ENCODE measurements around the gene DNM1. TPM values are rescaled to one million over a fixed set of nuclear protein-coding genes. Genes with fewer than 3 reads are reported as not detected.

Gene DNM1
- total and polyA plus RNA-seq, 2 donors (not counting 3 experiments of a cell fraction or from before 2014, with no cell fraction given) = 0.59 to 2.9 TPM

GRCh38 chr9:128243215-128244018 is 40.2 kb downstream of the DNM1 start:
- Histone ChIP-seq H3K4me1 (ENCODE audit: control insufficient read depth, extremely low read depth, insufficient read depth, low read length) (peaks cover 13% of the 10 kb centered on the region), H2AFZ (ENCODE audit: low read depth, low read length) (no peak overlapping the region), H3K9me1 (replicated peaks; ENCODE audit: control insufficient read depth, extremely low read depth, insufficient read depth, low read length) (no peaks in the 10 kb centered on the region), H3K79me2 (ENCODE audit: control insufficient read depth, insufficient read depth, low read length) (no peaks in the 10 kb centered on the region), H3K27me3 (ENCODE audit: control insufficient read depth in 2 of 2, insufficient read depth in 2 of 2, low read length in 2 of 2) (no peaks in the 10 kb centered on the region), H3K4me2 (ENCODE audit: insufficient read depth, low read length) (no peak overlapping the region), H4K20me1 (replicated peaks; ENCODE audit: control insufficient read depth, extremely low read depth, insufficient read depth, low read length) (no peaks in the 10 kb centered on the region), H3K4me3 (replicated peaks in 1 of 3; ENCODE audit: insufficient read depth in 1 of 3, low read depth in 1 of 3, low read length in 3 of 3) (no peak overlapping the region), H3K9ac (replicated peaks; ENCODE audit: extremely low read depth, insufficient read depth, low read length) (no peak overlapping the region), H3K27ac (ENCODE audit: insufficient read depth, low read depth, low read length) (no peak overlapping the region), H3K9me3 (replicated peaks; ENCODE audit: control insufficient read depth, insufficient read depth, low read length) (no peaks in the 10 kb centered on the region), H3K36me3 (ENCODE audit: control insufficient read depth in 2 of 2, extremely low read depth in 1 of 2, insufficient read depth in 2 of 2, low read length in 2 of 2) (no peaks in the 10 kb centered on the region)
- CTCF ChIA-PET = no interaction called here
- FAIRE-seq (no peak), DNase-seq (ENCODE audit: low read depth, low spot score) (no peak)
- dilution Hi-C loops (cut with MboI; ENCODE audit: extremely low pct_ligation_motif_present, low sequenced_read_pairs) = no loop called here
- POLR2A ChIA-PET = no interaction called here
- BruUV-seq (replicated peaks) = no TSS peak
- TF ChIP-seq JUN (IDR thresholded peaks at IDR 0.05; ENCODE audit: borderline replicate concordance, insufficient read depth, insufficient read length, low read depth) (no peak), CTCF (IDR thresholded peaks at IDR 0.05; ENCODE audit: extremely low read depth in 1 of 2, insufficient read depth in 1 of 2, low read depth in 1 of 2, low read length in 2 of 2) (no peak)
- intact Hi-C loops (cut with micrococcal nuclease) = no loop called here

GRCh38 chr9:128244091-128244836 is 41.1 kb downstream of the DNM1 start:
- dilution Hi-C loops (cut with MboI; ENCODE audit: extremely low pct_ligation_motif_present, low sequenced_read_pairs) (no loop called here), intact Hi-C loops (cut with micrococcal nuclease) (no loop called here)
- H3K9me1 ChIP-seq (replicated peaks; ENCODE audit: control insufficient read depth, extremely low read depth, insufficient read depth, low read length) = no peaks in the 10 kb centered on the region
- H3K4me1 ChIP-seq (ENCODE audit: control insufficient read depth, extremely low read depth, insufficient read depth, low read length) = peaks cover 13% of the 10 kb centered on the region
- no peaks in the 10 kb centered on the region for H3K9me3 ChIP-seq (replicated peaks; ENCODE audit: control insufficient read depth, insufficient read depth, low read length)
- H3K27me3 ChIP-seq (ENCODE audit: control insufficient read depth in 2 of 2, insufficient read depth in 2 of 2, low read length in 2 of 2) = no peaks in the 10 kb centered on the region
- FAIRE-seq (no peak), DNase-seq (ENCODE audit: low read depth, low spot score) (no peak)
- CTCF ChIA-PET = no interaction called here
- no peak overlapping the region for H3K4me3 ChIP-seq (replicated peaks in 1 of 3; ENCODE audit: insufficient read depth in 1 of 3, low read depth in 1 of 3, low read length in 3 of 3)
- POLR2A ChIA-PET = no interaction called here
- no peaks in the 10 kb centered on the region for H3K36me3 ChIP-seq (ENCODE audit: control insufficient read depth in 2 of 2, extremely low read depth in 1 of 2, insufficient read depth in 2 of 2, low read length in 2 of 2)
- no peak overlapping the region for H3K9ac ChIP-seq (replicated peaks; ENCODE audit: extremely low read depth, insufficient read depth, low read length)
- TF ChIP-seq MAX (IDR thresholded peaks at IDR 0.05; ENCODE audit: insufficient read depth, insufficient read length) (no peak), GATA2 (IDR thresholded peaks at IDR 0.05; ENCODE audit: insufficient read depth, insufficient read length, low read depth, low read length) (no peak), MYC (IDR thresholded peaks at IDR 0.05; ENCODE audit: low read depth, low read length) (no peak), POLR2AphosphoS5 (IDR thresholded peaks at IDR 0.05; ENCODE audit: insufficient read depth, low read depth, low read length) (no peak), FOS (IDR thresholded peaks at IDR 0.05; ENCODE audit: borderline replicate concordance, insufficient read depth, low read length) (no peak), CTCF (IDR thresholded peaks at IDR 0.05; ENCODE audit: extremely low read depth in 1 of 2, insufficient read depth in 1 of 2, low read depth in 1 of 2, low read length in 2 of 2) (no peak), JUN (IDR thresholded peaks at IDR 0.05; ENCODE audit: borderline replicate concordance, insufficient read depth, insufficient read length, low read depth) (no peak), EZH2 (IDR thresholded peaks at IDR 0.05; ENCODE audit: borderline replicate concordance, low read depth, low read length, severe bottlenecking) (no peak), POLR2A (IDR thresholded peaks at IDR 0.05; ENCODE audit: low read depth, low read length) (no peak)
- H3K4me2 ChIP-seq (ENCODE audit: insufficient read depth, low read length) = no peak overlapping the region
- no peaks in the 10 kb centered on the region for H3K79me2 ChIP-seq (ENCODE audit: control insufficient read depth, insufficient read depth, low read length)
- no peak overlapping the region for H2AFZ ChIP-seq (ENCODE audit: low read depth, low read length)
- BruUV-seq (replicated peaks) = no TSS peak
- no peaks in the 10 kb centered on the region for H4K20me1 ChIP-seq (replicated peaks; ENCODE audit: control insufficient read depth, extremely low read depth, insufficient read depth, low read length)
- no peak overlapping the region for H3K27ac ChIP-seq (ENCODE audit: insufficient read depth, low read depth, low read length)
